Smooth muscle cell of the brain vasculature (primary cell): Measurements from ENCODE around the gene SFSWAP.
"Not testable (repeated sequence)": the region's sequence is repeated elsewhere in the genome, so short reads cannot be mapped to it uniquely, and the experiment has no call there.

Source experiments
- DNase-seq: peaks from one replicate; pipeline ENCODE4 v3.0.0-alpha.2; 2012; ENCODE audit warnings: low read depth, low spot score

SFSWAP gene

GRCh38 chr12:131735476-131736445 is 24.9 kb downstream of the SFSWAP start:
- DNase-seq: no peak

- DNase-seq: no peak
These were observed 25.7 kb downstream of the SFSWAP start for GRCh38 chr12:131736446-131737149.

GRCh38 chr12:131737150-131737827 is 26.4 kb downstream of the SFSWAP start:
- DNase-seq: no peak

GRCh38 chr12:131738196-131738595 is 27.3 kb downstream of the SFSWAP start:
- DNase-seq: no peak

GRCh38 chr12:131740626-131741025 is 29.7 kb downstream of the SFSWAP start:
- no peak for DNase-seq

- DNase-seq: not testable (repeated sequence)
These were observed 31.9 kb downstream of the SFSWAP start for GRCh38 chr12:131742761-131743160.

- DNase-seq: not testable (repeated sequence)
These were observed 32.5 kb downstream of the SFSWAP start for GRCh38 chr12:131743410-131743809.

- not testable (repeated sequence) for DNase-seq
These were observed 33.0 kb downstream of the SFSWAP start for GRCh38 chr12:131743880-131744279.

- not testable (repeated sequence) for DNase-seq
These were observed 33.8 kb downstream of the SFSWAP start for GRCh38 chr12:131744675-131745074.

- DNase-seq: no peak
These were observed 34.8 kb downstream of the SFSWAP start for GRCh38 chr12:131745706-131746105.

GRCh38 chr12:131747276-131748177 is 36.6 kb downstream of the SFSWAP start:
- DNase-seq: no peak

- DNase-seq: no peak
These were observed 38.9 kb downstream of the SFSWAP start for GRCh38 chr12:131749618-131750315.

- no peak for DNase-seq
These were observed 40.4 kb downstream of the SFSWAP start for GRCh38 chr12:131751335-131751734.

GRCh38 chr12:131752451-131752850 is 41.6 kb downstream of the SFSWAP start:
- DNase-seq: no peak

- DNase-seq: no peak
These were observed 42.1 kb downstream of the SFSWAP start for GRCh38 chr12:131753005-131753404.

GRCh38 chr12:131753757-131754156 is 42.9 kb downstream of the SFSWAP start:
- DNase-seq: no peak

GRCh38 chr12:131754184-131754583 is 43.3 kb downstream of the SFSWAP start:
- DNase-seq: no peak

- no peak for DNase-seq
These were observed 44.6 kb downstream of the SFSWAP start for GRCh38 chr12:131755305-131756113.

- no peak for DNase-seq
These were observed 45.6 kb downstream of the SFSWAP start for GRCh38 chr12:131756441-131756840.

GRCh38 chr12:131757111-131757510 is 46.2 kb downstream of the SFSWAP start:
- DNase-seq: no peak
